Endothelial cell of umbilical vein (primary cell): ENCODE measurements around the gene BBX.
"Not testable (repeated sequence)": the region's sequence is repeated elsewhere in the genome, so short reads cannot be mapped to it uniquely, and the experiment has no call there.

Source experiments
- GATA2 ChIP-seq: IDR thresholded peaks from 2 replicates; pipeline ENCODE4 v1.7.0; 2011; ENCODE audit warnings: low read depth, mild to moderate bottlenecking, moderate library complexity, mixed read lengths, low read length; ENCODE audit not compliant: insufficient read length, insufficient read depth
- POLR2A ChIP-seq: IDR thresholded peaks from 2 replicates; pipeline ENCODE4 v1.6.1; 2012; ENCODE audit warnings: low read depth, mild to moderate bottlenecking, control low read depth, low read length
- TF ChIP-seq, protein P1 (sequence below), 2 donors: IDR thresholded peaks; 1 replicate in 1 of 2; 2 replicates in 1 of 2; pipeline ENCODE4 v1.5.1; 2011; ENCODE audit warnings: low read length in 2 of 2, mild to moderate bottlenecking in 2 of 2, moderate library complexity in 2 of 2, control low read depth in 1 of 2, inconsistent platforms in 1 of 2, low read depth in 1 of 2; ENCODE audit not compliant: insufficient read depth in 1 of 2; ENCODE audit errors: extremely low read depth in 1 of 2
- TF ChIP-seq, protein P2 (sequence below): IDR thresholded peaks from 2 replicates; pipeline ENCODE4 v1.6.1; 2011; ENCODE audit not compliant: insufficient read depth, insufficient read length

DNA sequence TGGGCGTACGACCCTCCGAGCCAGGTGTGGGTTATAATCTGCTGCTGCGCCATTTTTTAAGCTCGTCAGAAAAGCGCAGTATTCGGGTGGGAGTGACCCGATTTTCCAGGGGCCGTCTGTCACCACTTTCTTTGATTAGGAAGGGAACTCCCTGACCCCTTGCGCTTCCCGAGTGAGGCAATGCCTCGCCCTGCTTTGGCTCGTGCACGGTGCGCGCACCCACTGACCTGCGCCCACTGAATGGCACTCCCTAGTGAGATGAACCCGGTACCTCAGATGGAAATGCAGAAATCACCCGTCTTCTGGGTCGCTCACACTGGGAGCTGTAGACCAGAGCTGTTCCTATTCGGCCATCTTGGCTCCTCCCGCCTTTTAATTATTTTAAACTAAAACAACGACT lies 175.1 kb downstream of the BBX start:
- TF ChIP-seq GATA2, POLR2A: not testable (repeated sequence)
- TF ChIP-seq, protein P1, sequence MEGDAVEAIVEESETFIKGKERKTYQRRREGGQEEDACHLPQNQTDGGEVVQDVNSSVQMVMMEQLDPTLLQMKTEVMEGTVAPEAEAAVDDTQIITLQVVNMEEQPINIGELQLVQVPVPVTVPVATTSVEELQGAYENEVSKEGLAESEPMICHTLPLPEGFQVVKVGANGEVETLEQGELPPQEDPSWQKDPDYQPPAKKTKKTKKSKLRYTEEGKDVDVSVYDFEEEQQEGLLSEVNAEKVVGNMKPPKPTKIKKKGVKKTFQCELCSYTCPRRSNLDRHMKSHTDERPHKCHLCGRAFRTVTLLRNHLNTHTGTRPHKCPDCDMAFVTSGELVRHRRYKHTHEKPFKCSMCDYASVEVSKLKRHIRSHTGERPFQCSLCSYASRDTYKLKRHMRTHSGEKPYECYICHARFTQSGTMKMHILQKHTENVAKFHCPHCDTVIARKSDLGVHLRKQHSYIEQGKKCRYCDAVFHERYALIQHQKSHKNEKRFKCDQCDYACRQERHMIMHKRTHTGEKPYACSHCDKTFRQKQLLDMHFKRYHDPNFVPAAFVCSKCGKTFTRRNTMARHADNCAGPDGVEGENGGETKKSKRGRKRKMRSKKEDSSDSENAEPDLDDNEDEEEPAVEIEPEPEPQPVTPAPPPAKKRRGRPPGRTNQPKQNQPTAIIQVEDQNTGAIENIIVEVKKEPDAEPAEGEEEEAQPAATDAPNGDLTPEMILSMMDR (IDR thresholded peaks at IDR 0.05; ENCODE audit: extremely low read depth in 1 of 2, insufficient read depth in 1 of 2, low read depth in 1 of 2, low read length in 2 of 2): not testable (repeated sequence)
- TF ChIP-seq, protein P2, sequence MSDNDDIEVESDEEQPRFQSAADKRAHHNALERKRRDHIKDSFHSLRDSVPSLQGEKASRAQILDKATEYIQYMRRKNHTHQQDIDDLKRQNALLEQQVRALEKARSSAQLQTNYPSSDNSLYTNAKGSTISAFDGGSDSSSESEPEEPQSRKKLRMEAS: not testable (repeated sequence)
